Activated naive CD4-positive, alpha-beta T cell (primary cell): ENCODE results near the gene RNPS1.
"Not testable (repeated sequence)": the region's sequence is repeated elsewhere in the genome, so short reads cannot be mapped to it uniquely, and the experiment has no call there.

Experiments
- DNase-seq, 4 experiments: peaks; one replicate each; lab custom pipeline; 2025; lab: John Stamatoyannopoulos, UW

Gene RNPS1

DNA sequence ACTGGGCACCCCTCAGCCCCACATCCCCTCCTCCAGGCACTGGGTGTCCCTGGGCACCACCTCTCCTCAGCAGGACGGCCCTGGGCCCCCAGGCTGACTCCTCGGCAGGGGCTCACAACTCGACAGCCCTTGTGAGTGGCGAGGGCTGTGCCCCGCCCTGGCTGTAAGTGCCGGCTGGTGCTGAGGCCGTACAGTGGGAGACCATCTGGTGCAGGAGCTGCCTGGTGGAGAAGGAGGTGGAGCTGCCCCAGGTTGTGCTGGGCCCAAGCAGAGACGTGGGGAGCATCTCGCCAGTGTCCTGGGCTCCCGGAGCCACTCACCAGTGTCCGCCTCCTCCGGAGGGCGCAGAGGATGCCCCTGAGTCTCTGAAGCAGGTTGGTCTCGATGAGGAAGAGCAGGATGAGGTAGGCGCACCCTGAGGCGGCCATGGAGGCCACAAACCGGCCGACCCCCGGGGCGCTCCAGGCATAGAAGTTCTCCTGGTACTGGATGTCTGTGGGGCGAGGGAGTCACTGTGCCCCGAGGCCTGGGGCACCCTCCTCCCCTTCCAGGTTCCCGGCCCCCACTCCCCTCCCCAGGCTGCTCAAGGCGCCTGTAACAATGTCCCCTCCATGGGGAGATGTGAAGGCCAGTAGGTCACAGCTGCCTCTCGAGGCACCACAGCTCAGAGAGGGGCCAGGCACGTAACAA lies 15.1 kb upstream of the RNPS1 start:
- DNase-seq, result no peak

GRCh38 chr16:2282262-2282661 lies 14.3 kb upstream of the RNPS1 start:
- DNase-seq, result no peak

DNA sequence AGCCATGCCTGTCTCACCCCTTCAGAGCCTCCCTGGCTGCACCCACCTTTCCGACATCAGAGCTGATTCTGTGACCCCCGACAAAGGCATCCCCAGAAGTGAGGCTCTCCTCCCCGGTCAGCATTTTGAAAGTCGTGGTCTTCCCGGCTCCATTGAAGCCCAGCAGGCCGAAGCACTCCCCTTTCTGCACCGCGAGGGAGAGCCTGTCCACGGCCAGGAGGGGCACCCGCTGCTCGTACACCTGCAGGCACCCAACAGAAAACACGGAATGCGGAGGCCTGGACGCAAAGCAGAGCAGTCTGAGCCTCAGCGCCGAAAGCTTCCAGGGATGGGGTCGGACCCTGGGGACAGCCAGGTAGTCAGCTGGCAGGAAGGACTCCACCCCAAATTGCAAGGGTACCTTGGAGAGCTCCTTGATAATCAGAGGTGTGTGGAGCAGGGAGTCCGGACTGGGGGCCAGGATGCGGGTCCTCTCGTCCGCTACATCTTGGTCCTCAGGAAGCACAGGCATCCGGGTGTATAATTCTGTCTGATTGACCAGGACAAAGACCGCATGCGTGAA lies 13.1 kb upstream of the RNPS1 start:
- no peak for DNase-seq

DNA sequence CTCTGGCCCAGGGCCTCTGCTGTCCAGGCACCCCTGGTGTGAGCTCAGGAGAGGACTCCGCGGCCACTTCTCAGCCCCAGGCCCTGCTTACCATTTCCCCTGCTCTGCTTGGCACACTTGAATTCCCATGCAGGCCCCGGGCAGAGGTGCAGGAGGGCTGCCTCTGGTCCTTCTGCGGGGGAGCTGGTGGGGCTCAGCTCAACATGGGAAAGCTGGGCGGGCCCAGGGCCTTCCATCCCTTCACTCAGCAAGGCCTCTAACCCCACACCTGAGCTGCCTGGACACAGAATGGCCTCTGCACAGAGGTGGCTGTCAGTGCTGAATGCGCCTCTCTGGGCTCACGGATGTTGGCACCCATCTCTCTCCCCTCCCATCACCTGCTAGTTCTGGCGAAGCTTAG lies 12.5 kb upstream of the RNPS1 start:
- no peak for DNase-seq

DNA sequence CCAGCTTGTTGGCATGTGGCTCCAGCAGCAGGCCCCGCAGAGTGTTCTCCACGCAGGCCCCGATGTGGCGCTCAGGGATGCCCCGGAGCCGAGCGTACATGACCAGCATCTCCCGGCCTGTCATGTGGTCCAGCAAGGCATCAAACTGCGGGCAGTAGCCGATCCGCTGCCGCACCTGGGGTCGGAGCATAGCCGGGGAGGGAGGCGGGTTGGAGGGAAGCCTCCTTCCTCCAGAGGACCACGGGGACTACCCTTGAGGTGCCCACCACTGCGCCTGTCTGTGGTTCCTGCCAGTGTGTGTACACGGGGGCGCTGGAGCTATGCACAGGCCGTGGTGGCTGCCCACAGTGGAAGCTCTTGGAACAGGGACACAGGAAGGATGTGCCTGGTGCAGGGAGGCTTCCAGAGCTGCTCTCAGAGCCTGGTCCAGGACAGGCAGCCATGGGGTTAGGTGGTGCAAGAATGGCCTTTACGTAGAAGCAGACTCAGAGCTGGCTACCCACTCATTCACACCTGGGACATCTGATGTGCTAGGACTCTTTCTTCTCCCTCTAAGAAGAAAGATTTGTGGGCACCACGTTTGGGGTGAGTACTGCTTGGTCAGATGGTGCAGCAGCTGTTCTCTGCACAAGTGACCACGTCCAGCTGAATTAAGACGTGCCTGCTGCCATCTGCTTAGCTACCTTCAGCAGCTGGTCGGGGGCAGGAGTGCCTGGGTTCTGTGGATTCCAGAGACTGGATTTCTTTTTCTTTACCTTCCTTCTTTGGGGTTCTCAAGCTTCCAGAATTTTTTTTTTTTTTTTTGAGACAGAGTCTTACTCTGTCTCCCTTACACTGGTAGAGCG lies 11.3 kb upstream of the RNPS1 start:
- DNase-seq, result no peak

GRCh38 chr16:2278272-2278608 lies 10.3 kb upstream of the RNPS1 start:
- no peak for DNase-seq

- no peak for DNase-seq
Observed at GRCh38 chr16:2277466-2278271, 9.7 kb upstream of the RNPS1 start.

GRCh38 chr16:2276368-2277195 lies 8.7 kb upstream of the RNPS1 start:
- no peak for DNase-seq

GRCh38 chr16:2275476-2276367 lies 7.8 kb upstream of the RNPS1 start:
- DNase-seq, result no peak

GRCh38 chr16:2273931-2274330 lies 6.0 kb upstream of the RNPS1 start:
- no peak for DNase-seq

GRCh38 chr16:2273484-2273883 lies 5.6 kb upstream of the RNPS1 start:
- DNase-seq, result no peak

GRCh38 chr16:2271848-2272461 lies 4.0 kb upstream of the RNPS1 start:
- DNase-seq, result no peak

GRCh38 chr16:2270588-2271470 lies 2.9 kb upstream of the RNPS1 start:
- no peak for DNase-seq

DNA sequence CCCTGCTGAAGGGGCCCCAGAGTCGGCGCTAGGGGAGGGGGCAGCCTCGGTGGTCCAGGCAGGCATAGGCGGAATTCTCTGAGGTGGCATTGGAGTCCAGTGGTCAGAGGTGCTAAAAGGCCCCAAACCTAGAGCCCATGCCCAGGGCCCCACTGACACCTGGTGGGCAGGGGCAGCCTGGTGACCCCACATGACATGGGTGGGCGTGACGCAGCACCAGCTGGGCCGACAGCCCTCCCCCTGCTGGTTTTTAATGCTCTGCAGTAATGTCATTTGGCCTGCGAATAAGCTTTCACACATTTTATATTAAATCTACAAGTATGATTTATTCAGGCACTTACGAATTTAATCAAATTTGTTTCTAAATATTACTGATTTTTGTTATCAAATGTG lies 2.1 kb upstream of the RNPS1 start:
- DNase-seq, result no peak

DNA sequence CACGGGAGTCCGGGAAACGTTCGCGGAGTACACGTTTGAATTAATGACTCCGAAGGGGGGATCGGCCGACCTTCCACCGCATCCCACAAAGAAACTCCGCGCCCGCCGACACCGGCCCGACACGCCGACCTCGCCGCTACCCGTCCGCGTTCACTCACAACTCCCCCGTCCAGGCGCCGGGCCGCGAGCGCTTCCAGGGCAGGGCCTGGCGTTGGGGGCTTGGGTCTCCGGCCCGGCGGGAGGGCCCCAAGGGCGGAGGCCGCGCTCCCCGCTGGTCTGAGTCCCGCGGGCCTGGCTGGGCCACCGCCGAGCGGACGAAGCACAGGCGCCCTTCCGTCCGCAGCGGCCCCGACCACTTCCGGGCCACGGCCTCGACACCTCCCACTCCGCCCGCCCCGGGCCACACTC lies 417 bp downstream of the RNPS1 start:
- DNase-seq, result not testable (repeated sequence)

DNA sequence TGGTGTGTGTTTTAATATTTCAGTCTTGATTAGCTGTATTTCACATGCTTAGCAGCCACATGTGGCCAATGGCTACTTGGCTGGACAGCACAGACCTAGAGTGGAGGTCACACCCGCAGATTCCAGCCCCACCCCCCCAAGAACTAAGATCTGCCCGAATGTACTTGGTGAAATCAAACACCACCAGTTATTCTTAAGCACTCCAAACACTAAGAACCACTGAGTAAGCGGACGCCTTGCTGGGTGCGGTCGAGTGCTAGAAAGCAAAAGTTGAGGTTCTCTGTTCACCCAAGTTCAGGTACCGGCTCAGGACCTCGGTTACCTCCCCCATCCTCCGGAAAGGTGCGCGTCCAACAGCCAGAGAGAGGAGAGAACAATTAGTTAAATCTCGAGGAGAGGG lies 1.0 kb downstream of the RNPS1 start:
- not testable (repeated sequence) for DNase-seq

- DNase-seq, result not testable (repeated sequence)
Observed at GRCh38 chr16:2263026-2263425, 4.9 kb downstream of the RNPS1 start.

DNA sequence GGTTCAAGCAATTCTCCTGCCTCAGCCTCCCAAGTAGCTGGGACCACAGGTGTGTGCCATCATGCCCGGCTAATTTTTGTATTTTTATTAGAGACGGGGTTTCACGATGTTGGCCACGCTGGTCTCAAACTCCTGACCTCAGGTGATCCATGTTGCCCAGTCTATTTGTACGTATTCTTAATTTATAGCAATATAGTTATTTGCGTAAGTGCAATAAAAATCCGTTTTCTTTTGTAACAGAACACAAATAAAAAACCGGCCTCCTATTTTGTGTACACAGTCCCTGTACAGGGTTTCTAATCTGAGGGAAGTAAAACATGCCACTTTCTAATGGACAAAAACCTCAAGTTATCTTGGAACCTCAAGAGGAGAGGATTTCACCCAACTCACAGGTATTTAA lies 7.7 kb downstream of the RNPS1 start:
- no peak for DNase-seq

- not testable (repeated sequence) for DNase-seq
Observed at GRCh38 chr16:2258530-2258929, 9.4 kb downstream of the RNPS1 start.
